HEK293 (cell line): ENCODE data around the gene LILRB3.

Experiments
- AEBP2 ChIP-seq: fragments of 450-650 bp; formaldehyde crosslinking; IDR thresholded peaks from 2 replicates; pipeline ENCODE4 v1.5.1; 2016; ENCODE audit warnings: missing biosample characterization, missing genetic modification characterization, borderline replicate concordance
- BCL11A ChIP-seq: fragments of 450-650 bp; formaldehyde crosslinking; IDR thresholded peaks from 2 replicates; pipeline ENCODE4 v1.5.1; 2016; ENCODE audit warnings: low read depth, missing biosample characterization, missing genetic modification characterization
- HIC1 ChIP-seq: fragments of 450-650 bp; formaldehyde crosslinking; IDR thresholded peaks from 2 replicates; pipeline ENCODE4 v1.5.1; 2016; ENCODE audit warnings: missing biosample characterization, missing genetic modification characterization
- HOXA7 ChIP-seq: sonication (generic); formaldehyde crosslinking; IDR thresholded peaks from 2 replicates; pipeline ENCODE4 v1.8.1; 2022; ENCODE audit warnings: missing genetic modification reagents, borderline replicate concordance
- HOXC10 ChIP-seq: sonication (generic); formaldehyde crosslinking; IDR thresholded peaks from 2 replicates; pipeline ENCODE4 v1.8.1; 2023; ENCODE audit warnings: mild to moderate bottlenecking, missing genetic modification reagents
- KLF7 ChIP-seq: fragments of 450-650 bp; formaldehyde crosslinking; IDR thresholded peaks from 2 replicates; pipeline ENCODE4 v1.5.1; 2016; ENCODE audit warnings: missing biosample characterization, missing genetic modification characterization, borderline replicate concordance
- SP3 ChIP-seq: fragments of 450-650 bp; formaldehyde crosslinking; IDR thresholded peaks from 2 replicates; pipeline ENCODE4 v1.5.1; 2016; ENCODE audit warnings: missing biosample characterization, missing genetic modification characterization
- SP7 ChIP-seq: fragments of 450-650 bp; formaldehyde crosslinking; IDR thresholded peaks from 2 replicates; pipeline ENCODE4 v1.5.1; 2016; ENCODE audit warnings: missing biosample characterization, missing genetic modification characterization
- ZBTB20 ChIP-seq: fragments of 450-650 bp; formaldehyde crosslinking; IDR thresholded peaks from 2 replicates; pipeline ENCODE4 v1.5.1; 2016; ENCODE audit warnings: missing biosample characterization, missing genetic modification characterization
- ZBTB8A ChIP-seq: fragments of 450-650 bp; formaldehyde crosslinking; IDR thresholded peaks from 2 replicates; pipeline ENCODE4 v1.5.1; 2016; ENCODE audit warnings: missing biosample characterization, missing genetic modification characterization
- ZFHX2 ChIP-seq: fragments of 450-650 bp; formaldehyde crosslinking; conservative IDR thresholded peaks from 2 replicates; pipeline ENCODE4 v1.5.1; 2016; ENCODE audit warnings: missing biosample characterization, missing genetic modification characterization
- ZNF174 ChIP-seq: fragments of 450-650 bp; formaldehyde crosslinking; IDR thresholded peaks from 2 replicates; pipeline ENCODE4 v1.5.0; 2017; ENCODE audit warnings: missing biosample characterization, mild to moderate bottlenecking, missing genetic modification characterization
- ZNF184 ChIP-seq: fragments of 450-650 bp; IDR thresholded peaks from 2 replicates; pipeline ENCODE4 v1.5.1; 2018; ENCODE audit warnings: missing biosample characterization, mild to moderate bottlenecking, missing genetic modification characterization
- ZNF335 ChIP-seq: fragments of 450-650 bp; formaldehyde crosslinking; conservative IDR thresholded peaks from 2 replicates; pipeline ENCODE4 v1.5.1; 2016; ENCODE audit warnings: missing biosample characterization, missing genetic modification characterization
- ZNF398 ChIP-seq: fragments of 450-650 bp; formaldehyde crosslinking; IDR thresholded peaks from 2 replicates; pipeline ENCODE4 v1.5.1; 2017; ENCODE audit warnings: missing biosample characterization, missing genetic modification characterization
- ZNF426 ChIP-seq: fragments of 450-650 bp; formaldehyde crosslinking; IDR thresholded peaks from 2 replicates; pipeline ENCODE4 v1.5.1; 2017; ENCODE audit warnings: missing biosample characterization, missing genetic modification characterization, mild to moderate bottlenecking, inconsistent platforms, moderate library complexity
- ZNF513 ChIP-seq: fragments of 450-650 bp; IDR thresholded peaks from 2 replicates; pipeline ENCODE4 v1.5.1; 2018; ENCODE audit warnings: missing biosample characterization, missing genetic modification characterization
- ZNF610 ChIP-seq: fragments of 450-650 bp; formaldehyde crosslinking; IDR thresholded peaks from 2 replicates; pipeline ENCODE4 v1.5.1; 2016; ENCODE audit warnings: missing biosample characterization, missing genetic modification characterization, borderline replicate concordance
- ZNF660 ChIP-seq: fragments of 450-650 bp; IDR thresholded peaks from 2 replicates; pipeline ENCODE4 v1.5.1; 2018; ENCODE audit warnings: missing biosample characterization, mild to moderate bottlenecking, missing genetic modification characterization
- ZNF791 ChIP-seq: fragments of 450-650 bp; formaldehyde crosslinking; IDR thresholded peaks from 2 replicates; pipeline ENCODE4 v1.5.1; 2016; ENCODE audit warnings: missing biosample characterization, missing genetic modification characterization
- ZNF792 ChIP-seq: fragments of 450-650 bp; formaldehyde crosslinking; IDR thresholded peaks from 2 replicates; pipeline ENCODE4 v1.5.1; 2016; ENCODE audit warnings: missing biosample characterization, missing genetic modification characterization
- ZSCAN18 ChIP-seq: fragments of 450-650 bp; formaldehyde crosslinking; IDR thresholded peaks from 2 replicates; pipeline ENCODE4 v1.5.1; 2016; ENCODE audit warnings: missing biosample characterization, missing genetic modification characterization
- ZSCAN23 ChIP-seq: fragments of 450-650 bp; formaldehyde crosslinking; IDR thresholded peaks from 2 replicates; pipeline ENCODE4 v1.5.1; 2016; ENCODE audit warnings: missing biosample characterization, missing genetic modification characterization
- TF ChIP-seq, protein P1 (sequence below): fragments of 450-650 bp; formaldehyde crosslinking; IDR thresholded peaks from 2 replicates; pipeline ENCODE4 v1.5.1; 2016; ENCODE audit warnings: missing biosample characterization, missing genetic modification characterization
- TF ChIP-seq, protein P2 (sequence below): fragments of 450-650 bp; formaldehyde crosslinking; conservative IDR thresholded peaks from 2 replicates; pipeline ENCODE4 v1.5.1; 2016; ENCODE audit warnings: low read depth, missing biosample characterization, missing genetic modification characterization

The LILRB3 gene

GRCh38 chr19:54191011-54191810 lies 31.6 kb downstream of the LILRB3 start, which contains the start of gene TSEN34 (continued):
- TF ChIP-seq HIC1 (peak; percentile 51; the same call in 1 of the 2 replicates), ZSCAN18 (tag by site-specific recombination) (no peak), BCL11A (no peak), ZNF513 (tag by site-specific recombination) (no peak), ZNF184 (no peak), KLF7 (tag by site-specific recombination) (no peak), AEBP2 (tag by site-specific recombination) (no peak), HOXC10 (CRISPR knock-in tag) (peak; percentile 89; the same call in 1 of the 2 replicates), SP3 (peak; percentile 86), ZSCAN23 (no peak), ZBTB20 (tag by site-specific recombination) (peak; percentile 80), ZNF791 (tag by site-specific recombination) (no peak), ZNF792 (tag by site-specific recombination) (no peak), ZBTB8A (tag by site-specific recombination) (no peak; the same call in 1 of the 2 replicates), ZNF426 (tag by site-specific recombination) (no peak), ZNF335 (tag by site-specific recombination) (peak; percentile 14; the same call in 1 of the 2 replicates), ZNF398 (tag by site-specific recombination) (no peak), HOXA7 (CRISPR knock-in tag) (no peak), ZNF610 (tag by site-specific recombination) (0 out of 2 replicates have a peak, but pooled peaks have one; percentile 16), ZFHX2 (tag by site-specific recombination) (peak; percentile 65; the same call in 1 of the 2 replicates), ZNF660 (peak; percentile 60; the same call in 1 of the 2 replicates), SP7 (tag by site-specific recombination) (peak; percentile 40), ZNF174 (no peak)
- TF ChIP-seq, protein P1, sequence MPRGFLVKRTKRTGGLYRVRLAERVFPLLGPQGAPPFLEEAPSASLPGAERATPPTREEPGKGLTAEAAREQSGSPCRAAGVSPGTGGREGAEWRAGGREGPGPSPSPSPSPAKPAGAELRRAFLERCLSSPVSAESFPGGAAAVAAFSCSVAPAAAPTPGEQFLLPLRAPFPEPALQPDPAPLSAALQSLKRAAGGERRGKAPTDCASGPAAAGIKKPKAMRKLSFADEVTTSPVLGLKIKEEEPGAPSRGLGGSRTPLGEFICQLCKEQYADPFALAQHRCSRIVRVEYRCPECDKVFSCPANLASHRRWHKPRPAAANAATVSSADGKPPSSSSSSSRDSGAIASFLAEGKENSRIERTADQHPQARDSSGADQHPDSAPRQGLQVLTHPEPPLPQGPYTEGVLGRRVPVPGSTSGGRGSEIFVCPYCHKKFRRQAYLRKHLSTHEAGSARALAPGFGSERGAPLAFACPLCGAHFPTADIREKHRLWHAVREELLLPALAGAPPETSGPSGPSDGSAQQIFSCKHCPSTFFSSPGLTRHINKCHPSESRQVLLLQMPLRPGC (tag by site-specific recombination) = no peak
- TF ChIP-seq, protein P2, sequence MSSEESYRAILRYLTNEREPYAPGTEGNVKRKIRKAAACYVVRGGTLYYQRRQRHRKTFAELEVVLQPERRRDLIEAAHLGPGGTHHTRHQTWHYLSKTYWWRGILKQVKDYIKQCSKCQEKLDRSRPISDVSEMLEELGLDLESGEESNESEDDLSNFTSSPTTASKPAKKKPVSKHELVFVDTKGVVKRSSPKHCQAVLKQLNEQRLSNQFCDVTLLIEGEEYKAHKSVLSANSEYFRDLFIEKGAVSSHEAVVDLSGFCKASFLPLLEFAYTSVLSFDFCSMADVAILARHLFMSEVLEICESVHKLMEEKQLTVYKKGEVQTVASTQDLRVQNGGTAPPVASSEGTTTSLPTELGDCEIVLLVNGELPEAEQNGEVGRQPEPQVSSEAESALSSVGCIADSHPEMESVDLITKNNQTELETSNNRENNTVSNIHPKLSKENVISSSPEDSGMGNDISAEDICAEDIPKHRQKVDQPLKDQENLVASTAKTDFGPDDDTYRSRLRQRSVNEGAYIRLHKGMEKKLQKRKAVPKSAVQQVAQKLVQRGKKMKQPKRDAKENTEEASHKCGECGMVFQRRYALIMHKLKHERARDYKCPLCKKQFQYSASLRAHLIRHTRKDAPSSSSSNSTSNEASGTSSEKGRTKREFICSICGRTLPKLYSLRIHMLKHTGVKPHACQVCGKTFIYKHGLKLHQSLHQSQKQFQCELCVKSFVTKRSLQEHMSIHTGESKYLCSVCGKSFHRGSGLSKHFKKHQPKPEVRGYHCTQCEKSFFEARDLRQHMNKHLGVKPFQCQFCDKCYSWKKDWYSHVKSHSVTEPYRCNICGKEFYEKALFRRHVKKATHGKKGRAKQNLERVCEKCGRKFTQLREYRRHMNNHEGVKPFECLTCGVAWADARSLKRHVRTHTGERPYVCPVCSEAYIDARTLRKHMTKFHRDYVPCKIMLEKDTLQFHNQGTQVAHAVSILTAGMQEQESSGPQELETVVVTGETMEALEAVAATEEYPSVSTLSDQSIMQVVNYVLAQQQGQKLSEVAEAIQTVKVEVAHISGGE (tag by site-specific recombination) = 0 out of 2 replicates have a peak, but pooled peaks have one; percentile 17
